ENCODE data around the gene RNFT2. TPM values are rescaled to one million over a fixed set of nuclear protein-coding genes. Genes with fewer than 3 reads are reported as not detected.

The RNFT2 gene
- total RNA-seq, 1 donor from 2014 or later: 1.0 TPM

DNA sequence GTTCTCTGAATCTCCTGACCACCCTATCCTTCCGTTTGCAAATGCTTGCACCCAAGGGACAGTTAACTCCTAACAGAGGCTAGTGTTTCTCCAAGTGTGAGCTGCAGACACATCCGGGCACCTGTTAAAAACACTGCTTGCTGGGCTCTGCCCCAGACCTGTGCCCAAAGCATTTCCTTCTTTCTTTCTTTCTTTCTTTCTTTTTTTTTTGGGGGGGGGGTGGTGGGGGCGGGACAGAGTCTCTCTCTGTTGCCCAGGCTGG lies 42.7 kb upstream of the RNFT2 start:
- peaks cover 18 to 34% (median 25%) of the 10 kb centered on the region in 3 donors for H3K27me3 ChIP-seq (ENCODE audit: control insufficient read depth in 3 of 3, insufficient read depth in 3 of 3, low read length in 3 of 3)
- no peak overlapping the region for H3K4me3 ChIP-seq (ENCODE audit: low read length in 3 of 3)
- H3K4me1 ChIP-seq (ENCODE audit: control insufficient read depth in 3 of 3, insufficient read depth in 3 of 3, low read length in 3 of 3): peaks cover 8 to 21% (median 8%) of the 10 kb centered on the region in 3 donors

DNA sequence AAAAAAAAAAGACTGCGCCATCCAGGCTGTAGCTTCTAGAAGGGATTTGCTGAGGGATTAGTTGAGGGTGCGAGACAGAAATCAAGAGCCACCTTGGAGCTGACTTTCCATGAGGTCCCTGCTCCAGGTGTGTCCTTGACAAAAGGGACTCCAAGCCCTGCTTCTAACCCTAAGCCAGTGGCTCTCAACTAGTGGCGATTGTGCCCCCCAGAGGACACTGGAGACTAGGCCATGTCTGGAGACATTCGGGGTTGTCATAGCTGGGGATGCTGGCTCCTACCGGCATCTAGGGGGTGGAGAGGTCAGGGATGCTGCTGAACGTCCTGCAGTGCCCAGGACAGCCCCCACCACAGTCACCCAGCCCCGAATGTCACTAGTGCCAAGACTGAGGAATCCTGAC lies 40.8 kb upstream of the RNFT2 start:
- Histone ChIP-seq H3K36me3 (ENCODE audit: control insufficient read depth in 3 of 3, insufficient read depth in 3 of 3, low read length in 3 of 3) (no peaks in the 10 kb centered on the region), H3K27me3 (ENCODE audit: control insufficient read depth in 3 of 3, insufficient read depth in 3 of 3, low read length in 3 of 3) (peaks cover 16 to 29% (median 25%) of the 10 kb centered on the region in 3 donors), H3K4me3 (ENCODE audit: low read length in 3 of 3) (no peak overlapping the region), H3K9ac (ENCODE audit: low read depth in 1 of 3, low read length in 3 of 3) (no peak overlapping the region), H3K4me1 (ENCODE audit: control insufficient read depth in 3 of 3, insufficient read depth in 3 of 3, low read length in 3 of 3) (peaks cover 8 to 21% (median 8%) of the 10 kb centered on the region in 3 donors), H3K9me3 (ENCODE audit: control insufficient read depth in 3 of 3, low read length in 3 of 3) (no peaks in the 10 kb centered on the region), H3K27ac (ENCODE audit: low read depth, low read length) (no peak overlapping the region)

More for the DNA sequence above, 42.7 kb upstream of the RNFT2 start:
- Histone ChIP-seq H3K9me3 (ENCODE audit: control insufficient read depth in 3 of 3, low read length in 3 of 3) (no peaks in the 10 kb centered on the region), H3K9ac (ENCODE audit: low read depth in 1 of 3, low read length in 3 of 3) (no peak overlapping the region), H3K36me3 (ENCODE audit: control insufficient read depth in 3 of 3, insufficient read depth in 3 of 3, low read length in 3 of 3) (no peaks in the 10 kb centered on the region), H3K27ac (ENCODE audit: low read depth, low read length) (no peak overlapping the region)

DNA sequence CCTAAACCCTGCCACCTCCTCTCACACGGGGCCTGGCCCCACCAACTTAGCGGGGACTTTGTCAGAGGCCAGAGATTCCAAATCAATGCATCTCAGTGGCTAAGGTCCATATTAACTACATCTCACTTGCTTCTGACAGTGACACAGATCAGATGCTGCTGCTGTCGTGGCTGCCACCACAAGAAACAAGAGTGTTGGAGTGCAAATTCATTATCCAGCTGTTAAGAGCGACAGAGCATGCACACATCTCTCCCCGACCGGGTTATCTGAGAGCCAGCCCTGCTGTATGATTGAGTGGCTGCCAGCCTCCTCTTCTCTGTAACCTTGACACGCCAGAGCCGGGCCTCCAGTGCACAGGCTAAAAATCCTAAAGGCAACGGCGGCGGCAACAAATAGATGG lies 40.4 kb upstream of the RNFT2 start:
- Histone ChIP-seq H3K27me3 (ENCODE audit: control insufficient read depth in 3 of 3, insufficient read depth in 3 of 3, low read length in 3 of 3) (peaks cover 13 to 27% (median 25%) of the 10 kb centered on the region in 3 donors), H3K9me3 (ENCODE audit: control insufficient read depth in 3 of 3, low read length in 3 of 3) (no peaks in the 10 kb centered on the region), H3K4me3 (ENCODE audit: low read length in 3 of 3) (no peak overlapping the region), H3K9ac (ENCODE audit: low read depth in 1 of 3, low read length in 3 of 3) (no peak overlapping the region), H3K27ac (ENCODE audit: low read depth, low read length) (no peak overlapping the region), H3K36me3 (ENCODE audit: control insufficient read depth in 3 of 3, insufficient read depth in 3 of 3, low read length in 3 of 3) (no peaks in the 10 kb centered on the region), H3K4me1 (ENCODE audit: control insufficient read depth in 3 of 3, insufficient read depth in 3 of 3, low read length in 3 of 3) (peaks cover 8 to 21% (median 8%) of the 10 kb centered on the region in 3 donors)

DNA sequence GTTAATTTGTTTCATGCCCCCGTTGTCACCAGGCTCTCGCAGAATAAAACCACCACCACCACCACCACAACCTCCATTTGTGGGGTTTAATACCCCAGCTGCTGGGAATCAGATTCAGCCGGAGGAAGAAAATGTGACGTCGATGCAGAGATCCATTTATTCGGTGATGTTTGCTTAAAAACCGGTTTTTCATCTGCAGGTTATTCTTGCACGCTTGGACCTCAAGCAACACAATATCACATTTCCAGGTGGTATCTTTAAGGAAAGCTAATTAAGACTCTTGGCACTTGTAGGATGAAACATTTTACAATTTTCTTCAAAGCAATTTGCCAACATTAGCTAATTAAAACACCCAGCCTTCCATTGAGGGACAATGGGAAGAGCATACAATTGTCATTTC lies 40.0 kb upstream of the RNFT2 start:
- Histone ChIP-seq H3K27ac (ENCODE audit: low read depth, low read length) (no peak overlapping the region), H3K36me3 (ENCODE audit: control insufficient read depth in 3 of 3, insufficient read depth in 3 of 3, low read length in 3 of 3) (no peaks in the 10 kb centered on the region), H3K4me1 (ENCODE audit: control insufficient read depth in 3 of 3, insufficient read depth in 3 of 3, low read length in 3 of 3) (peaks cover 7 to 18% (median 7%) of the 10 kb centered on the region in 3 donors), H3K9ac (ENCODE audit: low read depth in 1 of 3, low read length in 3 of 3) (no peak overlapping the region), H3K4me3 (ENCODE audit: low read length in 3 of 3) (no peak overlapping the region), H3K27me3 (ENCODE audit: control insufficient read depth in 3 of 3, insufficient read depth in 3 of 3, low read length in 3 of 3) (peaks cover 9 to 23% (median 22%) of the 10 kb centered on the region in 3 donors), H3K9me3 (ENCODE audit: control insufficient read depth in 3 of 3, low read length in 3 of 3) (no peaks in the 10 kb centered on the region)

DNA sequence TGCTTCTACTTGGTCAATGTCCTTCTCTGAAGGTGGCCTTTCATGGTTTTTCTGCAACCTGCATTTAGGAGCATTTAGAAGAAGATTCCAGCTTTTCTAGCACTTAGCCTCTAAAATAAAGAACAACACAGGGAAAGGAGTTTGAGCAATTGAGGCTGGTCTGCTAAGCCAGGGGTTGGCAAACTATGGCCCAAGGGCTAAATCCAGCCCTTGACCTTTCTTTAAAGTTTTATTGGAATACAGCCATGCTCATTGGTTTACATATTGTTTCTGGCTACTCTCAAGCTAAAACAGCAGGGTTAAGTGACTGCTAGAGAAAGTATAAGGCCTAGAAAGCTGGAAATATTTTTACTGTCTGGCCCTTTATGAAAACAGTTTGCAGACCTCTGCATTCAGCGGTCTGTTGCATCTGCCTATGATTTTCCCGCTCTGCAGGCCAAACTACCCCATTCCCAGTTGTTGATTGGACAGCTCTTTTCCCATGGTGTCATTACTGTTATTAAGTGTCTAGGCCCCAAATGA lies 39.5 kb upstream of the RNFT2 start:
- peaks cover 6 to 16% (median 6%) of the 10 kb centered on the region in 3 donors for H3K4me1 ChIP-seq (ENCODE audit: control insufficient read depth in 3 of 3, insufficient read depth in 3 of 3, low read length in 3 of 3)
- H3K27ac ChIP-seq (ENCODE audit: low read depth, low read length): no peak overlapping the region
- no peaks in the 10 kb centered on the region for H3K36me3 ChIP-seq (ENCODE audit: control insufficient read depth in 3 of 3, insufficient read depth in 3 of 3, low read length in 3 of 3)
- no peaks in the 10 kb centered on the region for H3K9me3 ChIP-seq (ENCODE audit: control insufficient read depth in 3 of 3, low read length in 3 of 3)
- peaks cover 5 to 18% (median 17%) of the 10 kb centered on the region in 3 donors for H3K27me3 ChIP-seq (ENCODE audit: control insufficient read depth in 3 of 3, insufficient read depth in 3 of 3, low read length in 3 of 3)
- no peak overlapping the region for H3K9ac ChIP-seq (ENCODE audit: low read depth in 1 of 3, low read length in 3 of 3)
- H3K4me3 ChIP-seq (ENCODE audit: low read length in 3 of 3): no peak overlapping the region

DNA sequence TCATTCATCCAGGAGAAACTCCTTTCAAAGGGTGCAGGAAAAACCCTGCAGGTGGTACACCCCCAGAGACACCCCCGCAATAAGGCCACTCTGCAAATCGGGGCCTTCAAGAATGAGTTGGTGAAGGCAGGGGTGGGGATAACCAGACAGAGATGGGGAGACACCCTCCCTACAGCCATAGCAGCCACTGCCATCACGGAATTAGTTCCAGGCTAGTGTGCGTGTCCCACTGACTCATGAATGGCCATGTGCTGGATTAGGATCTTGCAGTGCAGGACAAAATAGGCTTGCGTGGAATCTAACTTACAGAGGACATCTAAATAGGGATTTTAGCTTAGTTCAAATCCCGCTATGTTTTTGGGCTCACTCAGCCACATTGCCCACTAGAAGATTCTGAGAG lies 38.0 kb upstream of the RNFT2 start:
- H3K4me3 ChIP-seq (ENCODE audit: low read length in 3 of 3): no peak overlapping the region
- H3K9ac ChIP-seq (ENCODE audit: low read depth in 1 of 3, low read length in 3 of 3): no peak overlapping the region
- H3K27me3 ChIP-seq (ENCODE audit: control insufficient read depth in 3 of 3, insufficient read depth in 3 of 3, low read length in 3 of 3): peaks cover 0 to 3% (median 3%) of the 10 kb centered on the region in 3 donors
- no peaks in the 10 kb centered on the region for H3K36me3 ChIP-seq (ENCODE audit: control insufficient read depth in 3 of 3, insufficient read depth in 3 of 3, low read length in 3 of 3)
- no peak overlapping the region for H3K27ac ChIP-seq (ENCODE audit: low read depth, low read length)
- no peaks in the 10 kb centered on the region for H3K9me3 ChIP-seq (ENCODE audit: control insufficient read depth in 3 of 3, low read length in 3 of 3)
- H3K4me1 ChIP-seq (ENCODE audit: control insufficient read depth in 3 of 3, insufficient read depth in 3 of 3, low read length in 3 of 3): peaks cover 4 to 12% (median 4%) of the 10 kb centered on the region in 3 donors

DNA sequence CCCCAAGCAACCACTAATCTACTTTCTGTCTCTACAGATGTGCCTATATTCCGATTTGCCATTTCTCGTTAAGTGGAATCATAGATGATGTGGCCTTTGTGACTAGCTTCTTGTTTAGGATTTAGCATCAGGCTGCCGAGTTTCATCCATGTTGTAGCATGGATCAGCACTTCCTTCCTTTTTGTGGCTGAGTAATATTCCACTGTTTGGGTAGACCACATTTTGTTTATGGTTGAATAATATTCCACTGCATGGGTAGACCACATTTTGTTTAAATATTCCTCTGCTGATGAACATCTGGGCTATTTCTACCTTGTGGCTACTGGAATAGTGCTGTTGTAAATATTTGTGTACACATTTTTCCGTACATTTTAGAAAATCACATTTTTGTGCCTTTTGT lies 36.7 kb upstream of the RNFT2 start:
- H3K27me3 ChIP-seq (ENCODE audit: control insufficient read depth in 3 of 3, insufficient read depth in 3 of 3, low read length in 3 of 3): no peaks in the 10 kb centered on the region
- H3K27ac ChIP-seq (ENCODE audit: low read depth, low read length): no peak overlapping the region
- H3K9me3 ChIP-seq (ENCODE audit: control insufficient read depth in 3 of 3, low read length in 3 of 3): no peaks in the 10 kb centered on the region
- no peak overlapping the region for H3K9ac ChIP-seq (ENCODE audit: low read depth in 1 of 3, low read length in 3 of 3)
- no peaks in the 10 kb centered on the region for H3K36me3 ChIP-seq (ENCODE audit: control insufficient read depth in 3 of 3, insufficient read depth in 3 of 3, low read length in 3 of 3)
- no peak overlapping the region for H3K4me3 ChIP-seq (ENCODE audit: low read length in 3 of 3)
- H3K4me1 ChIP-seq (ENCODE audit: control insufficient read depth in 3 of 3, insufficient read depth in 3 of 3, low read length in 3 of 3): peaks cover 4 to 10% (median 4%) of the 10 kb centered on the region in 3 donors

DNA sequence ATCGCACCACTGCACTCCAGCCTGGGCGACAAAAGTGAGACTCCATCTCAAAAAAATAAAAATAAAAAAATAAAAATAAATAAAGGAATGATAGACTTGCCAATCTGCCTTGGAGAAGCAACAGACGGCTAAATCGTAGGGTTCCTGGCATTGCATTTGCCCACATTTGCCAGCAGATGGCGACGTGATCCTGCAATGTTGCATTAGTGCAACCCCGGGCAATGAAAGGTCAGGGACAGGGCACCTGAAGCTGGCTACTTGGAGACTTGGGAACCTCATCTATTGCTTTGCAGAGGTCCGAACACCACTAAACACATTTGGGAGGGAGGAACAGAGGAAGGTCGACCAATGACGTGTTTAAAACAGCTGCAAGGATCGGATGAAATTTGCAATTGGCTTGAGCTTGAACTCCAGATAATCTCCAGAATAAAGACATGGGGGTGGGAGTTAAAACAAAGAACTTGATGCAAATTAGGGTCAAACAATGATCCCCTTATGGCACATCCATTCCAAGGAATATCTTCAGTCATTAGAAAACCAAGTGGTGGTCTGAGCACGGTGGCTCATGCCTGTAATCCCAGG lies 34.8 kb upstream of the RNFT2 start:
- Histone ChIP-seq H3K9ac (ENCODE audit: low read depth in 1 of 3, low read length in 3 of 3) (no peak overlapping the region), H3K36me3 (ENCODE audit: control insufficient read depth in 3 of 3, insufficient read depth in 3 of 3, low read length in 3 of 3) (no peaks in the 10 kb centered on the region), H3K9me3 (ENCODE audit: control insufficient read depth in 3 of 3, low read length in 3 of 3) (no peaks in the 10 kb centered on the region), H3K27me3 (ENCODE audit: control insufficient read depth in 3 of 3, insufficient read depth in 3 of 3, low read length in 3 of 3) (no peaks in the 10 kb centered on the region), H3K27ac (ENCODE audit: low read depth, low read length) (no peak overlapping the region), H3K4me3 (ENCODE audit: low read length in 3 of 3) (peak overlapping the region in 1 of 3 donors; percentile 48), H3K4me1 (ENCODE audit: control insufficient read depth in 3 of 3, insufficient read depth in 3 of 3, low read length in 3 of 3) (peaks cover 4% of the 10 kb centered on the region in 3 donors)

DNA sequence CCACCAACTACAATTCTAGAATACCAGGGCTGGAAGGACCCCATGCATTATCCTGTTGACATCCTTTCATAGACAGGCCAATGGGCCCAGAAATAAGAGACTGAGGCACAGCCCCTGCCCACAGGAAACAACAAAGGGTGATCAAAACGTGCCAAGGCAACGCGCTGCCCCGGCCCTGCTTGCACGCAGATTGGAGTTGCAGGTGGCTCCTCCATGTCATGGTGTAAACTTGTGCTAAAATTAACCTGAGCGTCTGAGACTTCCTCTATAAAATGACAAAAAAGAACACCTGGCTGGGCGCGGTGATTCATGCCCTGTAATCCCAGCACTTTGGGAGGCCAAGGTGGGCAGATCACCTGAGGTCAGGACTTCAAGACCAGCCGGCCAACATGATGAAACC lies 30.4 kb upstream of the RNFT2 start:
- H3K4me1 ChIP-seq (ENCODE audit: control insufficient read depth in 3 of 3, insufficient read depth in 3 of 3, low read length in 3 of 3): peaks cover 23 to 25% (median 23%) of the 10 kb centered on the region in 3 donors
- no peaks in the 10 kb centered on the region for H3K36me3 ChIP-seq (ENCODE audit: control insufficient read depth in 3 of 3, insufficient read depth in 3 of 3, low read length in 3 of 3)
- H3K9ac ChIP-seq (ENCODE audit: low read depth in 1 of 3, low read length in 3 of 3): no peak overlapping the region
- H3K9me3 ChIP-seq (ENCODE audit: control insufficient read depth in 3 of 3, low read length in 3 of 3): no peaks in the 10 kb centered on the region
- H3K27ac ChIP-seq (ENCODE audit: low read depth, low read length): no peak overlapping the region
- H3K4me3 ChIP-seq (ENCODE audit: low read length in 3 of 3): no peak overlapping the region
- peaks cover 0 to 5% (median 0%) of the 10 kb centered on the region in 3 donors for H3K27me3 ChIP-seq (ENCODE audit: control insufficient read depth in 3 of 3, insufficient read depth in 3 of 3, low read length in 3 of 3)

DNA sequence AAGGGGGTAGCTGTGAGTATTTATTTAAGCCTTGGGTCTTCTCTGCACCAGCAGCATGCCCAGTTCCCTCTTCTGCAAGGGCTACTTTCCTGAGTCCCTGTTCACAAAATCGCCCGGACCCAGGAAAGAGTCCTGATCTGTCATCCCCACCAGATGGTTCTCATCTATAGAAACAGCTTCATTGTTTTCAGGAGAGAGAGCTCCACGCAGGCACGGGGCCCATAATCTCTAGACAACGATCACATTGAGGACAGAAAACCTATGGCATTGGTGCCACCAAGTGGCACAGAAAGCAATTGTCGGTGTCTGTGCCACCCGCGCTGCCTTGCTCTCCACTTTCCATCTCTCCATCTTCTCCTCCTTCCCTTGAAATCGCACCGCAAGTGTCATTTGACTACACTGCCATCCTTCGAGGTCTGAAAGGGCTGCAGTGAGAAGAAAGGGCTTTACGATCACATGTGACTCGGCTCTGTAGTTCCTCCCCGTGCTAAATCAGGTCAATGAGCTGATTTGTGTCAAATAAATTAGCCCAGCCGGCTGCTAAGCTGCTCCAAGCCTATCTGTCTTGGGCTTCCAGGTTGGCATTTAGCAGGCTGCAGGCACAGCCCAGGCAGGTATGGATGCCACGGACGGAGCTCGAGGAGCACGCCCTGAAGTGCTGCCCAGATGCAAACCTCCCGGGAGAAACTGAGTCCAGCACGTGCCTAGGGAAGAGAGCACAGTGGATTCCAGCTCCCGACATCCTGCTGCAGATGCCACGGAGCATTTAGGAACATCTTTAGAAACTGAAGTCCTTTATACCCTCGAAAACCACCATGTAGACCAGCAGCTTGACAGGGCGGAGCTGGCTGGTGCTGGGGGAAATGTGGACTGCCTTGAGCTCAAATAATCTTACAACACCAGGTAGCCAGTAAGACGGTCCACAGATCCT lies 29.0 kb upstream of the RNFT2 start:
- peaks cover 19 to 21% (median 19%) of the 10 kb centered on the region in 3 donors for H3K4me1 ChIP-seq (ENCODE audit: control insufficient read depth in 3 of 3, insufficient read depth in 3 of 3, low read length in 3 of 3)
- H3K36me3 ChIP-seq (ENCODE audit: control insufficient read depth in 3 of 3, insufficient read depth in 3 of 3, low read length in 3 of 3): no peaks in the 10 kb centered on the region
- peak overlapping the region in 1 of 3 donors; percentile 41 for H3K9ac ChIP-seq (ENCODE audit: low read depth in 1 of 3, low read length in 3 of 3)
- H3K27ac ChIP-seq (ENCODE audit: low read depth, low read length): no peak overlapping the region
- no peaks in the 10 kb centered on the region for H3K9me3 ChIP-seq (ENCODE audit: control insufficient read depth in 3 of 3, low read length in 3 of 3)
- peak overlapping the region; percentile 11 to 58 (median 41) for H3K4me3 ChIP-seq (ENCODE audit: low read length in 3 of 3)
- H3K27me3 ChIP-seq (ENCODE audit: control insufficient read depth in 3 of 3, insufficient read depth in 3 of 3, low read length in 3 of 3): peaks cover 0 to 5% (median 0%) of the 10 kb centered on the region in 3 donors

All from skeletal muscle tissue (tissue), 4 donors.